Measurements from ENCODE around the gene EN2. TPM values are rescaled to one million over a fixed set of nuclear protein-coding genes. Genes with fewer than 3 reads are reported as not detected.
"Not testable (repeated sequence)": the region's sequence is repeated elsewhere in the genome, so short reads cannot be mapped to it uniquely, and the experiment has no call there.

The EN2 gene
- total and polyA plus RNA-seq, 2 of the 13 experiments (the other 11 are each of a cell fraction or from before 2014, with no cell fraction given): not detected

DNA sequence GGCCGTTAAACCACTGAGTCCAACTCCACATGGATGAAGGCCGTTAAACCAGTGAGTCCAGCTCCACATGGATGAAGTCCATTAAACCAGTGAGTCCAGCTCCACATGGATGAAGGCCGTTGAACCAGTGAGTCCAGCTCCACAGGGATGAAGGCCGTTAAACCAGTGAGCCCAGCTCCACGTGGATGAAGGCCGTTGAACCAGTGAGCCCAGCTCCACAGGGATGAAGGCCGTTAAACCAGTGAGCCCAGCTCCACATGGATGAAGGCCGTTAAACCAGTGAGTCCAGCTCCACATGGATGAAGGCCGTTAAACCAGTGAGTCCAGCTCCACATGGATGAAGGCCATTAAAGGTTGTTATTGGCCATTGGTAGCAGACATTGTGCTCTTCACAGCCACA, 12.3 kb upstream of the EN2 start:
- POLR2A ChIA-PET; H3K4me2 ChIP-seq (ENCODE audit: low read depth, low read length); CTCF ChIA-PET (ENCODE audit: low intra/inter-chr PET ratio, low total read pairs); H4K20me1 ChIP-seq (ENCODE audit: insufficient read depth, low read length); H2AFZ ChIP-seq (ENCODE audit: low read length); in situ Hi-C loops (cut with HindIII; ENCODE audit: extremely low pct_ligation_motif_present, low pct_unique_long_range_greater_than_20kb); H3K9ac ChIP-seq (ENCODE audit: insufficient read depth, low read depth, low read length); H3K27ac ChIP-seq (ENCODE audit: extremely low read length, insufficient read depth, low read length); FAIRE-seq; H3K9me3 ChIP-seq (ENCODE audit: low read length); H3K79me2 ChIP-seq (ENCODE audit: insufficient read depth, low read length); H3K4me1 ChIP-seq (ENCODE audit: insufficient read depth, low read length); BruUV-seq (replicated peaks); ATAC-seq; DNase-seq (ENCODE audit: low spot score); H3K36me3 ChIP-seq (replicated peaks in 1 of 2; ENCODE audit: control insufficient read depth in 1 of 2, insufficient read depth in 2 of 2, low read length in 2 of 2); intact Hi-C loops (cut with micrococcal nuclease; ENCODE audit: unreplicated experiment); H3K4me3 ChIP-seq (replicated peaks in 1 of 3; ENCODE audit: insufficient read depth in 1 of 3, low read depth in 2 of 3, low read length in 3 of 3): not testable (repeated sequence)
- WGBS (ENCODE audit: low lambda C conversion rate): 14% methylated on average over 8 of the region's 9 CpGs
- H3K27me3 ChIP-seq (ENCODE audit: control insufficient read depth in 1 of 2, insufficient read depth in 2 of 2, low read length in 2 of 2): peaks cover 8 to 69% of the 10 kb centered on the region in 2 experiments; a peak in 4 of 5 replicates

DNA sequence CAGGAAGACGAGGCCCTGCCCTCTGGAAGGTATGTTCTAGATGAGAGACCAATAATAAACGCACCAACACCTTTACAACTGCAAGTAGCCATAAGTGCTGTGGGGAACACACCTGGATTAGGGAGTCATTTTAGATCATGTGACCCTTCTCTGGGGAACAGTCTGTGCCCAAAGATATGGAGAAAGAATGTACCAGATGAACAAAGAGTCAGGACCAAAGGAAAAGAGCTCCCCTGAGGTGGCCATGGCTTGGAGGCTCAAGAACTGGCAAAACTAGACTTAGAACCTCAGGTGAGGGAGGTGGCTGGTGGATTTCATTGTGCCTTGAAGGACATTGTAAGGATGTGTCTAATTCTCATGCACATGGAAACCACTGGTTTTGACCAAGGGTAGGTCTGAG, 10.3 kb upstream of the EN2 start:
- CTCF ChIA-PET (ENCODE audit: low intra/inter-chr PET ratio, low total read pairs): no interaction called here
- FAIRE-seq (no peak), ATAC-seq (no peak), DNase-seq (ENCODE audit: low spot score) (no peak)
- Histone ChIP-seq H2AFZ (ENCODE audit: low read length) (no peak overlapping the region), H3K27ac (ENCODE audit: extremely low read length, insufficient read depth, low read length) (no peak overlapping the region), H3K9ac (ENCODE audit: insufficient read depth, low read depth, low read length) (no peak overlapping the region), H4K20me1 (ENCODE audit: insufficient read depth, low read length) (no peaks in the 10 kb centered on the region), H3K4me3 (replicated peaks in 1 of 3; ENCODE audit: insufficient read depth in 1 of 3, low read depth in 2 of 3, low read length in 3 of 3) (no peak overlapping the region), H3K4me1 (ENCODE audit: insufficient read depth, low read length) (no peaks in the 10 kb centered on the region), H3K79me2 (ENCODE audit: insufficient read depth, low read length) (no peaks in the 10 kb centered on the region), H3K36me3 (replicated peaks in 1 of 2; ENCODE audit: control insufficient read depth in 1 of 2, insufficient read depth in 2 of 2, low read length in 2 of 2) (no peaks in the 10 kb centered on the region), H3K27me3 (ENCODE audit: control insufficient read depth in 1 of 2, insufficient read depth in 2 of 2, low read length in 2 of 2) (peaks cover 6 to 72% of the 10 kb centered on the region in 2 experiments; a peak in 4 of 5 replicates), H3K4me2 (ENCODE audit: low read depth, low read length) (no peak overlapping the region), H3K9me3 (ENCODE audit: low read length) (no peaks in the 10 kb centered on the region)
- TF ChIP-seq STAG1 (CRISPR knock-in tag; IDR thresholded peaks at IDR 0.05): no peak
- TF ChIP-seq TSC22D2 (CRISPR knock-in tag; IDR thresholded peaks at IDR 0.05; ENCODE audit: borderline replicate concordance): no peak
- TF ChIP-seq FOXM1 (CRISPR knock-in tag; IDR thresholded peaks at IDR 0.05): no peak
- TF ChIP-seq, protein P1, sequence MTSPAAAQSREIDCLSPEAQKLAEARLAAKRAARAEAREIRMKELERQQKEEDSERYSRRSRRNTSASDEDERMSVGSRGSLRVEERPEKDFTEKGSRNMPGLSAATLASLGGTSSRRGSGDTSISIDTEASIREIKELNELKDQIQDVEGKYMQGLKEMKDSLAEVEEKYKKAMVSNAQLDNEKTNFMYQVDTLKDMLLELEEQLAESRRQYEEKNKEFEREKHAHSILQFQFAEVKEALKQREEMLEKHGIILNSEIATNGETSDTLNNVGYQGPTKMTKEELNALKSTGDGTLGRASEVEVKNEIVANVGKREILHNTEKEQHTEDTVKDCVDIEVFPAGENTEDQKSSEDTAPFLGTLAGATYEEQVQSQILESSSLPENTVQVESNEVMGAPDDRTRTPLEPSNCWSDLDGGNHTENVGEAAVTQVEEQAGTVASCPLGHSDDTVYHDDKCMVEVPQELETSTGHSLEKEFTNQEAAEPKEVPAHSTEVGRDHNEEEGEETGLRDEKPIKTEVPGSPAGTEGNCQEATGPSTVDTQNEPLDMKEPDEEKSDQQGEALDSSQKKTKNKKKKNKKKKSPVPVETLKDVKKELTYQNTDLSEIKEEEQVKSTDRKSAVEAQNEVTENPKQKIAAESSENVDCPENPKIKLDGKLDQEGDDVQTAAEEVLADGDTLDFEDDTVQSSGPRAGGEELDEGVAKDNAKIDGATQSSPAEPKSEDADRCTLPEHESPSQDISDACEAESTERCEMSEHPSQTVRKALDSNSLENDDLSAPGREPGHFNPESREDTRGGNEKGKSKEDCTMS (CRISPR knock-in tag; conservative IDR thresholded peaks at IDR 0.05): no peak
- in situ Hi-C loops (cut with HindIII; ENCODE audit: extremely low pct_ligation_motif_present, low pct_unique_long_range_greater_than_20kb) (no loop called here), intact Hi-C loops (cut with micrococcal nuclease; ENCODE audit: unreplicated experiment) (no loop called here)
- no TSS peak for BruUV-seq (replicated peaks)
- POLR2A ChIA-PET: no interaction called here
- 6% methylated on average over 2 of the region's 2 CpGs for WGBS (ENCODE audit: low lambda C conversion rate)

Measured in HepG2 (cell line).